ENCODE data around the gene NFIC. TPM values are rescaled to one million over a fixed set of nuclear protein-coding genes. Genes with fewer than 3 reads are reported as not detected.

NFIC gene
- total RNA-seq, 4 donors from 2014 or later, result 165 to 297 (median 211) TPM

DNA sequence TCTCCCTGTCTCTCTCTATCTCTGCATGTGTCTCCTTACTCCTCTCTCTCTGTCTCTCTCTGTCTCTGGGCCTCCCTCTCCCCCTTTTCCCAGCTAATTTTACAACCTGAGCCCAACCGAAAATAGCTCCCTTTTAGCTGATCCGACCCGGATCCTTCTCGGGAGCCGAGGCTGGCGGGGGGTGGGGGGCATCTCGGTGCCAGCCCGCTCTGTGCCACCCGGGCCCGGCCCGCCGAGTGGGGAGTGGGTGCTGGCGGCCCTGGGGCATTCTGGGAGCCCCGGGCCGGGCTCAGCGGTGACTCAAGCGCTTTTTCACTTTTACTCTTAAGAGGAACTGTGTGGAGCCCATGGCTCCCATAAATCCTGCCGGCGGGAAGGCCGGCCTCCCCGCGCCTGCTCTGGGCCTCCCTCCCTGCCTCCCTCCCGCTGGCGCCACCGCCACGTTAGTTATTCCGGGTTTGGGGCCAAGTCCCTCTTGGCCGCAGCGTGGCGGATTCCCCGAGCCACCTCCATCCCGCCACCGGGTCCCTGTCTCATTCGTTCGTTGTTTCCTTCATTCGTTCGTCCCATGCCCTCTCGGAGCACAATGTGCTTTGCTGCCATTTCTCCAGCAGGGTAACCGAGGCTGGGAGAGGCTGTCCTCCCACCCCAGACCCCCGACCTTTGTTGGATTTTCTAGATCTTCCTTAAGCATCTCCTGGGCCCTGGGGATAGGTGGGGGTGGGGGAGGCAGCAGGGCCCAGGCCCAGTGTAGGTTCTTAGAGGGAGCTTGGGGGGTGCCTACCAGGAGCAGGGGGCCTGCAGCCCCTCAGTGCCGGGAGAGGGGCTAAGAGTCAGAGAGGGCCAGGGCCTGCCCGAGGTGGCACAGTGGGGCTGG is 3.2 kb downstream of the NFIC start:
- H3K9me3 ChIP-seq, result no peaks in the 10 kb centered on the region
- H3K27me3 ChIP-seq, result no peaks in the 10 kb centered on the region
- peaks cover 43 to 85% (median 73%) of the 10 kb centered on the region in 4 donors for H3K4me1 ChIP-seq
- H3K27ac ChIP-seq (replicated peaks in 1 of 4), result peak overlapping the region; percentile 98 to 100 (median 100)
- intact Hi-C loops (cut with DNase I), result loop anchor here (5.0 to 10.0 kb wide), 2 partner anchors 33 to 55 kb away; no protein-coding TSS in a partner anchor
- no peak for DNase-seq (ENCODE audit: extremely low spot score)
- peaks cover 0 to 6% (median 0%) of the 10 kb centered on the region in 4 donors for H3K36me3 ChIP-seq
- H3K4me3 ChIP-seq, result peak overlapping the region; percentile 64 to 99 (median 89)
- TF ChIP-seq EP300 (IDR thresholded peaks at IDR 0.05) (no peak), POLR2A (IDR thresholded peaks at IDR 0.05; ENCODE audit: low read depth) (peak; percentile 60), POLR2AphosphoS5 (IDR thresholded peaks at IDR 0.05) (peak; percentile 56 to 83)
- TF ChIP-seq, protein P1, sequence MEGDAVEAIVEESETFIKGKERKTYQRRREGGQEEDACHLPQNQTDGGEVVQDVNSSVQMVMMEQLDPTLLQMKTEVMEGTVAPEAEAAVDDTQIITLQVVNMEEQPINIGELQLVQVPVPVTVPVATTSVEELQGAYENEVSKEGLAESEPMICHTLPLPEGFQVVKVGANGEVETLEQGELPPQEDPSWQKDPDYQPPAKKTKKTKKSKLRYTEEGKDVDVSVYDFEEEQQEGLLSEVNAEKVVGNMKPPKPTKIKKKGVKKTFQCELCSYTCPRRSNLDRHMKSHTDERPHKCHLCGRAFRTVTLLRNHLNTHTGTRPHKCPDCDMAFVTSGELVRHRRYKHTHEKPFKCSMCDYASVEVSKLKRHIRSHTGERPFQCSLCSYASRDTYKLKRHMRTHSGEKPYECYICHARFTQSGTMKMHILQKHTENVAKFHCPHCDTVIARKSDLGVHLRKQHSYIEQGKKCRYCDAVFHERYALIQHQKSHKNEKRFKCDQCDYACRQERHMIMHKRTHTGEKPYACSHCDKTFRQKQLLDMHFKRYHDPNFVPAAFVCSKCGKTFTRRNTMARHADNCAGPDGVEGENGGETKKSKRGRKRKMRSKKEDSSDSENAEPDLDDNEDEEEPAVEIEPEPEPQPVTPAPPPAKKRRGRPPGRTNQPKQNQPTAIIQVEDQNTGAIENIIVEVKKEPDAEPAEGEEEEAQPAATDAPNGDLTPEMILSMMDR (IDR thresholded peaks at IDR 0.05), result peak in 1 of 3 experiments; percentile 14
- 18% methylated on average over 29 of the region's 42 CpGs for WGBS

DNA sequence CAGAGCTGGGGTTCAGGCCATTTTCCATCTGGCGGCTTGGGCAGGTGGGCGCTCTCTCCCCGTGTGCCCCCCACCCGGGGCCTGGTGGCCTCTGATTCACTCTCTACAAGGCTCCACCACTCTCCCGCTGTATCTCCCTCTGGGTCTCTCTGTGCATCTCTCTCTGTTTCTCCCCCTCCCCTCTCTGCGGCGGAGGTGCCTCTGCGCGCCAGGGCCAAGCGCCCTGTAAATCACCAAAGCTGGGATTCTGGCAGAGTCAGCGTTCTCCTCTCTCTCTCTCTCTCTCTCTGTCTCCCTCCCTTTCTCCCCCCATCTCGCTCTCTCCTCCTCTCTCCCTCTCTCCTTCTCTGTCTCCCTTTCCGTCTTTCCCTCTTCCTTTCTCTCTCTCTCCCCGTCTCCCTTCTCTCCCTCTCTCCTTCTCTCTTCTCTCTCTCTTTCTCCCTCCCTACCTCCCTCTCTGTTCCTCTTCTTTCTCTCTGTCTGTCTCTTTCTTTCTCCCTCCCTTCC is 3.9 kb downstream of the NFIC start:
- peak overlapping the region; percentile 64 to 99 (median 89) for H3K4me3 ChIP-seq
- no peaks in the 10 kb centered on the region for H3K9me3 ChIP-seq
- peaks cover 43 to 85% (median 73%) of the 10 kb centered on the region in 4 donors for H3K4me1 ChIP-seq
- H3K36me3 ChIP-seq, result peaks cover 0 to 6% (median 0%) of the 10 kb centered on the region in 4 donors
- intact Hi-C loops (cut with DNase I), result no loop called here
- no peaks in the 10 kb centered on the region for H3K27me3 ChIP-seq
- TF ChIP-seq, protein P1 (IDR thresholded peaks at IDR 0.05), result peak in 1 of 3 experiments; percentile 7
- TF ChIP-seq EP300 (IDR thresholded peaks at IDR 0.05), result no peak
- no peak for DNase-seq (ENCODE audit: extremely low spot score)
- peak overlapping the region; percentile 98 to 100 (median 100) for H3K27ac ChIP-seq (replicated peaks in 1 of 4)
- WGBS, result 32% methylated on average over 14 of the region's 14 CpGs

DNA sequence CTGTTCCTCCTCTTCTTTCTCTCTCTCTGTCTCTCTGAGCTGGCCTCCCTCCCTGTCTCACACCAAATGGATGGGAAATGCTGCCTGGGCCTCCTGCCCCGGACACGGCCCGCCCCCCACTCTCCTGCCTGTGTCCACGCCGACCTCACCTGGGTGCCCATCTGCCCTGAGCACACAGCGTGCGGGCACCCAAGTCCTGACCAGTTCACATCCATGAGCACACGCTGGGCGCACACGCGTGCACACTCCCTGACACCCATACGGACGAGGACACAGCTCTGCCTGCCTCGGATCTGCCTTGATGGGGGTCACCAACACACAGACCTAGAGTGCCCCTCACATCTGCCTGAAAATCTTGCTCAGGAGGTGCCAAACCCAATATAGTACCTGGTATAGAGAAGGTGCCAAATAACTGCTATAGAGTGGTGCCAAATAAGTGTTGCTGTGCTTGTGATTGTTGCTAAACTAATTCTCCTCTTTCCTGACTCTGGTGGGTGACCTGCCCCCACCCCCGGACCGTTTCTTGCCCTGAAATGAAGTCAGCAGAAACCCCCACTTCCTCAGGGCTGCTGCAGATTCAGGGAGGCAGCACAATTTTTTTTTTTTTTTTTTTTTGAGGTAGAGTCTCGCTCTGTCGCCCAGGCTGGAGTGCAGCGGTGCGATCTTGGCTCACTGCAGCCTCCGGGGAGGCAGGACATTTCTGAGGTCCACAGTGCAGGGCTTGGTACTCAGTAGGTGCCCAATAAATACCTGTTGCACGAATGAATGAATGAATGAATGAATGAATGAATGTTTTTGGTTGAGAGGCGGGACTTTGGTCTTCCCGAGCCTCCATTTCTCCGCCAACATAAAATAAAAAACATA is 4.6 kb downstream of the NFIC start:
- intact Hi-C loops (cut with DNase I), result no loop called here
- Histone ChIP-seq H3K27ac (replicated peaks in 1 of 4) (peak overlapping the region; percentile 98 to 100 (median 100)), H3K36me3 (peaks cover 0 to 6% (median 0%) of the 10 kb centered on the region in 4 donors), H3K4me1 (peaks cover 44 to 86% (median 74%) of the 10 kb centered on the region in 4 donors), H3K4me3 (peak overlapping the region; percentile 64 to 99 (median 89)), H3K9me3 (no peaks in the 10 kb centered on the region), H3K27me3 (no peaks in the 10 kb centered on the region)
- DNase-seq (ENCODE audit: extremely low spot score), result no peak
- no peak for TF ChIP-seq EP300 (IDR thresholded peaks at IDR 0.05)
- TF ChIP-seq POLR2AphosphoS5 (IDR thresholded peaks at IDR 0.05), result no peak
- TF ChIP-seq POLR2A (IDR thresholded peaks at IDR 0.05; ENCODE audit: low read depth), result no peak
- TF ChIP-seq, protein P1 (IDR thresholded peaks at IDR 0.05), result no peak
- 46% methylated on average over 22 of the region's 25 CpGs for WGBS

DNA sequence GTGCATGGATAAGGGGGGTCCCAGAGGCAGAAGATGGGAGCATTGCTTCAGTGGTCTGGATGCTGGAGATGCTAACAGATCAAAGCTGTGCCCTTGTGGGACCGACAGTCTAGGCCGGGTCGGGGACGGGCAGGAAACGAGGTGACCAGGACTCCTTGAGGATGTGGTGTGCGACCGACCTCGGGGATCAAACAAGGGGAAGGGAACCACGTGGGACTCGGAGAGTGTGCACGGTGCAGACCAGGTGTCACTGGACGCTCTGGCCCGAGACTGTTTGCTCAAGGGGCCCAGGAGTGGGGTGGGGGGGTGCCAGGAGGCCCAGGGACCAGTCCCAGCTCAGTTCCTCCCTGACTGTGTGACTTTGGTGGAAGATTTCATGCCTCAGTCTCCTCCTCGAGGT is 6.0 kb downstream of the NFIC start:
- Histone ChIP-seq H3K4me3 (peak overlapping the region in 1 of 4 donors; percentile 9), H3K36me3 (peaks cover 0 to 6% (median 0%) of the 10 kb centered on the region in 4 donors), H3K27me3 (no peaks in the 10 kb centered on the region), H3K4me1 (peaks cover 52 to 98% (median 87%) of the 10 kb centered on the region in 4 donors), H3K9me3 (no peaks in the 10 kb centered on the region), H3K27ac (replicated peaks in 1 of 4) (peak overlapping the region; percentile 98 to 100 (median 100))
- no peak for DNase-seq (ENCODE audit: extremely low spot score)
- WGBS, result 63% methylated on average over 14 of the region's 14 CpGs
- TF ChIP-seq POLR2A (IDR thresholded peaks at IDR 0.05; ENCODE audit: low read depth), result no peak
- no peak for TF ChIP-seq EP300 (IDR thresholded peaks at IDR 0.05)
- TF ChIP-seq, protein P1 (IDR thresholded peaks at IDR 0.05), result no peak
- no peak for TF ChIP-seq POLR2AphosphoS5 (IDR thresholded peaks at IDR 0.05)
- intact Hi-C loops (cut with DNase I), result no loop called here
